Activated CD8-positive, alpha-beta T cell treated with anti-CD3 and anti-CD28 coated beads, Interleukin-2, amount 10 ng/mL, durations not matched to agents 7 days and 5 days (primary cell): ENCODE measurements around the gene C17orf75. TPM values are rescaled to one million over a fixed set of nuclear protein-coding genes. Genes with fewer than 3 reads are reported as not detected.
"Not testable (repeated sequence)": the region's sequence is repeated elsewhere in the genome, so short reads cannot be mapped to it uniquely, and the experiment has no call there.

Experiments
- ATAC-seq: fragments of 150-1000 bp; cut with Tn5 transposase; one replicate; pipeline ENCODE4 v1.10.0; 2021; ENCODE audit warnings: moderate library complexity
- CTCF ChIA-PET: fragments of 350-600 bp; sonication (Branson Sonifier 250); formaldehyde crosslinking; loops from one replicate; lab custom pipeline; 2021; ENCODE audit warnings: antibody characterized with exemption; lab: Charles Lee
- POLR2A ChIA-PET: fragments of 350-600 bp; sonication (Branson Sonifier 250); formaldehyde crosslinking; loops from one replicate; lab custom pipeline; 2021; ENCODE audit warnings: antibody characterized with exemption; lab: Charles Lee
- DNase-seq: peaks from one replicate; pipeline ENCODE4 v3.0.0-alpha.2; 2020
- H3K27ac Mint-ChIP-seq: one replicate; pipeline ENCODE4 v1.8.0; 2021; ENCODE audit warnings: mild to moderate bottlenecking, mixed read lengths
- H3K27me3 Mint-ChIP-seq: one replicate; pipeline ENCODE4 v1.8.0; 2021; ENCODE audit warnings: low read depth, mixed read lengths
- H3K36me3 Mint-ChIP-seq: one replicate; pipeline ENCODE4 v1.8.0; 2021; ENCODE audit warnings: low read depth, mixed read lengths
- H3K4me1 Mint-ChIP-seq: one replicate; pipeline ENCODE4 v1.8.0; 2021; ENCODE audit warnings: low read depth, mixed read lengths
- H3K4me3 Mint-ChIP-seq: one replicate; pipeline ENCODE4 v1.8.0; 2021; ENCODE audit warnings: mild to moderate bottlenecking, mixed read lengths
- H3K9me3 Mint-ChIP-seq: one replicate; pipeline ENCODE4 v1.8.0; 2022; ENCODE audit warnings: mixed read lengths; ENCODE audit not compliant: insufficient read depth
- total RNA-seq, 2 experiments: library from RNA; stranded (reverse); gene quantifications; one replicate each; pipeline ENCODE4 v1.2.3, GENCODE V29; 2021

The C17orf75 gene
- total RNA-seq, 2 experiments from 2014 or later: 29.0 to 34.0 TPM

DNA sequence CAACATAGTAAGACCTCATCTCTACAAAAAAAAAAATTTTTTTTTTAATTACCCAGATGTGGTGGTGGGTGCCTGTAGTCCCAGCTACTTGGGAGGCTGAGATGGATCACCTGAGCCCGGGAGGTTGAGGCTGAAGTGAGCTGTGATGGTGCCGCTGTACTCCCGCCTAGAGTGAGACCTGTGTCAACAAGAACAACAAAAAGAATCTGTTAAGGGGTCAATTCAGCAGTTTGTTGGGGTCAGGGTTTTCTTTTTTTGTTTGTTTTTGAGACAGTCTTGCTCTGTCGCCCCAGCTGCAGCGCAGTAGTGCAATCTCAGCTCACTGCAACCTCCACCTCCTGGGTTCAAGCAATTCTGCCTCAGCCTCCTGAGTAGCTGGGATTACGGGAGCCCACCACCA, 21.9 kb downstream of the C17orf75 start:
- ChIA-PET CTCF (interaction anchor here (0.6 to 6.9 kb wide), 15 partner anchors 12 to 180 kb away, joined by 3 to 69 read pairs (median 4); no protein-coding TSS in a partner anchor), POLR2A (interaction anchor here (0.7 kb wide), 1 partner anchor 22 kb away, joined by 3 read pairs; the partner anchor contains the start of gene C17orf75)
- H3K36me3 Mint-ChIP-seq, H3K9me3 Mint-ChIP-seq, ATAC-seq, DNase-seq, H3K4me3 Mint-ChIP-seq, H3K27ac Mint-ChIP-seq: not testable (repeated sequence)
- Mint-ChIP-seq H3K4me1 (peaks cover 45% of the 10 kb centered on the region), H3K27me3 (peaks cover 15% of the 10 kb centered on the region)

DNA sequence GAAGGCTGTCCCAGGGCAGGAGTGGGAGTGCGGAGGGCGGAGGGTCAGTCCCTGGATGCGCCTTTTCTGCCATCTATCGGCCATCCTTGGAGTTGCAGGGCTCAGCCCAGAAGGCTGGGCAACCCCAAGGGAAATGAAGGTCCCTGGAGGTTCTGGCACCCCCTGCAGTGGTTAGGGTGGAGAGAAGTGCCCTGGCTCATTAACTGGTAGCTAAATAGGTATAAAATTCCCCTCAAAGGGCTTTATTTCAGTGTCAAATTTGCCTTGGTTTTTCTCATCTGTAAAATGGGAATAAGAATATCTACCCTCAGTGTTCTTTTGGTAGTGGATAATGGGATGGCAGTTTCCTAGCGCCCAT, 22.4 kb downstream of the C17orf75 start:
- ChIA-PET POLR2A (interaction anchor here (0.7 kb wide), 1 partner anchor 23 kb away, joined by 3 read pairs; the partner anchor contains the start of gene C17orf75), CTCF (interaction anchor here (0.6 to 6.9 kb wide), 16 partner anchors 12 to 180 kb away, joined by 3 to 69 read pairs (median 4); no protein-coding TSS in a partner anchor)
- peaks cover 19% of the 10 kb centered on the region for H3K27me3 Mint-ChIP-seq
- H3K4me1 Mint-ChIP-seq: peaks cover 41% of the 10 kb centered on the region
- ATAC-seq (peak; percentile 91), DNase-seq (peak; percentile 84)
- H3K27ac Mint-ChIP-seq: peak overlapping the region; percentile 66
- H3K9me3 Mint-ChIP-seq: no peaks in the 10 kb centered on the region
- no peaks in the 10 kb centered on the region for H3K36me3 Mint-ChIP-seq
- H3K4me3 Mint-ChIP-seq: peak overlapping the region; percentile 73

GRCh38 chr17:32318071-32318470, 23.9 kb downstream of the C17orf75 start:
- CTCF ChIA-PET: interaction anchor here (0.8 to 6.9 kb wide), 6 partner anchors 14 to 177 kb away, joined by 3 to 69 read pairs (median 4); partner anchors contain the start of gene C17orf75
- Mint-ChIP-seq H3K27ac (no peak overlapping the region), H3K4me1 (peaks cover 27% of the 10 kb centered on the region), H3K36me3 (no peaks in the 10 kb centered on the region), H3K27me3 (peaks cover 19% of the 10 kb centered on the region), H3K4me3 (no peak overlapping the region), H3K9me3 (no peaks in the 10 kb centered on the region)
- POLR2A ChIA-PET: no interaction called here
- no peak for DNase-seq
- no peak for ATAC-seq

DNA sequence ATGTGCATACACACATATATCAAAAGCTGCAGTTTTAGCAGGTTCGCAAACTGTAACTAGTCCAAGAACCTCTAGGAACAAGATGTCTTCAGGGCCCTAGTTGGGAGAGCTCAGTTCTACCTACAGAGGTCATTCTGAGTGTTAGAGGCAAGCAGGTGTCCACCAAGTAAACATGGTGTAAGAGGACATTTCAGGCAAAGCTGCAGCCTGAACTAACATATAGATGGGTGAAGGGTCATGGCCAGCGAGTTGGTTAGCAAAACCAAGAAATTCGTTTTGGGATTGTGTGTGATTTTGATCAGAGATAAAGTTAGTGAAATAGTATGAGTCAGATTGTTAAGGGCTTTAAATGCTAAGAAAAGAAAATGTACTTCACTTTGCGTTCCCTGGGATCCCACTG, 24.6 kb downstream of the C17orf75 start:
- no peak for ATAC-seq
- ChIA-PET CTCF (interaction anchor here (0.9 to 3.0 kb wide), 5 partner anchors 13 to 114 kb away, joined by 3 to 17 read pairs (median 3); partner anchors contain the start of gene C17orf75), POLR2A (no interaction called here)
- Mint-ChIP-seq H3K27me3 (peaks cover 19% of the 10 kb centered on the region), H3K4me1 (peaks cover 22% of the 10 kb centered on the region), H3K4me3 (no peak overlapping the region), H3K27ac (no peak overlapping the region), H3K36me3 (no peaks in the 10 kb centered on the region), H3K9me3 (no peaks in the 10 kb centered on the region)
- no peak for DNase-seq

DNA sequence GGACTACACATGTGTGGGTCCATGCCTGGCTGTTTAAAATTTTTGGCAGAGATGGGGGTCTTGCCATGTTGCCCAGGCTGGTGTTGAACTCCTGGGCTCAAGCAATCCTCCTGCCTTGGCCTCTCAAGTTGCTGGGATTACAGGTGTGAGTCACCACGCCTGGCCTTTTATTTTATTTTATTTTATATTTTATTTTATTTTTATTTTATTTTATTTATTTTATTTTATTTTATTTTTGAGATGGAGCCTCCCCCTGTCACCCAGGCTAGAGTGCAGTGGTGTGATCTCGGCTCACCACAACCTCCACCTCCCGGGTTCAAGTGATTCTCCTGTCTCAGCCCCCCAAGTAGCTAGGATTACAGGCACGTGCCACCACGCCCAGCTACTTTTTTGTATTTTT, 25.3 kb downstream of the C17orf75 start:
- Mint-ChIP-seq H3K4me1 (peaks cover 20% of the 10 kb centered on the region), H3K27me3 (peaks cover 19% of the 10 kb centered on the region)
- H3K36me3 Mint-ChIP-seq, ATAC-seq, DNase-seq, H3K4me3 Mint-ChIP-seq, H3K27ac Mint-ChIP-seq, POLR2A ChIA-PET, H3K9me3 Mint-ChIP-seq: not testable (repeated sequence)
- CTCF ChIA-PET: interaction anchor here (0.9 to 2.0 kb wide), 4 partner anchors 14 to 113 kb away, joined by 3 to 7 read pairs (median 4); no protein-coding TSS in a partner anchor

- H3K27ac Mint-ChIP-seq: no peak overlapping the region
- POLR2A ChIA-PET: no interaction called here
- ATAC-seq: no peak
- H3K27me3 Mint-ChIP-seq: peaks cover 22% of the 10 kb centered on the region
- peaks cover 13% of the 10 kb centered on the region for H3K4me1 Mint-ChIP-seq
- no peak for DNase-seq
- H3K36me3 Mint-ChIP-seq: no peaks in the 10 kb centered on the region
- CTCF ChIA-PET: interaction anchor here (0.8 to 2.0 kb wide), 5 partner anchors 13 to 112 kb away, joined by 3 to 7 read pairs (median 4); no protein-coding TSS in a partner anchor
- no peak overlapping the region for H3K4me3 Mint-ChIP-seq
- no peaks in the 10 kb centered on the region for H3K9me3 Mint-ChIP-seq
These were observed 26.8 kb downstream of the C17orf75 start for GRCh38 chr17:32315171-32315570.

- no peaks in the 10 kb centered on the region for H3K36me3 Mint-ChIP-seq
- no peak for ATAC-seq
- no peak overlapping the region for H3K27ac Mint-ChIP-seq
- DNase-seq: no peak
- no peak overlapping the region for H3K4me3 Mint-ChIP-seq
- peaks cover 22% of the 10 kb centered on the region for H3K27me3 Mint-ChIP-seq
- POLR2A ChIA-PET: no interaction called here
- CTCF ChIA-PET: no interaction called here
- H3K9me3 Mint-ChIP-seq: no peaks in the 10 kb centered on the region
- peaks cover 11% of the 10 kb centered on the region for H3K4me1 Mint-ChIP-seq
These were observed 27.3 kb downstream of the C17orf75 start for GRCh38 chr17:32314636-32315035.

DNA sequence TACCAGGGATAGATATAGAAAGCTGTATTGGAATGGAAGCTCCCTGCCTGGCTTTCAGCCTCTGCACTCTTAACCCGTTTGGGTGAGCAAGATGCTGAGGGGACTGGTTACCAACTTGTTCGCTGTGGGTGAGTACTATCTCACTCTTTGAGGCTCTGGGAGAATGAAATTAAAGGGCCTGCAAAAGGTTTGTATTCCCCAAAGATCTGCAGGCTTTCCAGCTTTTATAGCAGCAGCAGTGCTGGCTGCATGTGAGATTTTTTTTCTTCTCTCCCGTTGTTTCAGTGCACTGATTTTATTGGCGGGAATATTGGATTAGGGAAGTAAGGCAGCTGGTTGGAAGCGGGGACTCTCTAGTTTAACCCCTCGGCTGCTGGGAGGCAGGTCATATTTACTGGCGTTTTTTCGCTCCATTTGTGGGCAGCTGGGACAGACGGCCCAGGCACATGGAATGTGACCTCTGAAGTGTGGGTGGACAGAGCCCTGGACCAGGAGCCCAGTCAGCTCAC, 30.9 kb downstream of the C17orf75 start:
- H3K27me3 Mint-ChIP-seq: peaks cover 24% of the 10 kb centered on the region
- no peak overlapping the region for H3K27ac Mint-ChIP-seq
- no peak overlapping the region for H3K4me3 Mint-ChIP-seq
- ChIA-PET POLR2A (interaction anchor here (1.2 kb wide), 1 partner anchor 24 kb away, joined by 3 read pairs; no protein-coding TSS in a partner anchor), CTCF (interaction anchor here (2.2 kb wide), 1 partner anchor 21 kb away, joined by 5 read pairs; no protein-coding TSS in a partner anchor)
- no peaks in the 10 kb centered on the region for H3K4me1 Mint-ChIP-seq
- ATAC-seq: no peak
- no peaks in the 10 kb centered on the region for H3K36me3 Mint-ChIP-seq
- no peak for DNase-seq
- no peaks in the 10 kb centered on the region for H3K9me3 Mint-ChIP-seq

DNA sequence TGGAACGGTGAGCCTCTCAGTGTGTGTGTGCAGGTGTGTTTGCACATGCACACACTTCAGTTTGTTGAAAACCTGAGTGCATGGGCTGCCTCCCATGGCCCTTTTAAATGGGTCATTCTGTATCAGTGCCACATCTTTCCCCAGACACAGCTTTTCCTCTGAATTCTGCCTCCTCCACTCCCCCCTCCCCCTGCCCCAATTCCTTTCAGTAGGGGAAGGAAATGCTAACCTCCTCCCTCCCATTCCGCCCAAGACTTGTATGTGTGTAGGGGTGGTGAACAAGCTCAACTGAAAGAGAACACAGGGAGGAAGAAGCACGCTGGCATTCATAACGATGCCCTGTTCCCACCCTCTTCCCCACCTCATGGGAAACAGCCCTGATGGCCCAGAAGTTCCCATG, 34.3 kb downstream of the C17orf75 start:
- no peak overlapping the region for H3K27ac Mint-ChIP-seq
- no peaks in the 10 kb centered on the region for H3K36me3 Mint-ChIP-seq
- POLR2A ChIA-PET: no interaction called here
- peaks cover 18% of the 10 kb centered on the region for H3K27me3 Mint-ChIP-seq
- no peaks in the 10 kb centered on the region for H3K4me1 Mint-ChIP-seq
- CTCF ChIA-PET: no interaction called here
- H3K4me3 Mint-ChIP-seq: no peak overlapping the region
- DNase-seq (no peak), ATAC-seq (no peak)
- H3K9me3 Mint-ChIP-seq: no peaks in the 10 kb centered on the region

DNA sequence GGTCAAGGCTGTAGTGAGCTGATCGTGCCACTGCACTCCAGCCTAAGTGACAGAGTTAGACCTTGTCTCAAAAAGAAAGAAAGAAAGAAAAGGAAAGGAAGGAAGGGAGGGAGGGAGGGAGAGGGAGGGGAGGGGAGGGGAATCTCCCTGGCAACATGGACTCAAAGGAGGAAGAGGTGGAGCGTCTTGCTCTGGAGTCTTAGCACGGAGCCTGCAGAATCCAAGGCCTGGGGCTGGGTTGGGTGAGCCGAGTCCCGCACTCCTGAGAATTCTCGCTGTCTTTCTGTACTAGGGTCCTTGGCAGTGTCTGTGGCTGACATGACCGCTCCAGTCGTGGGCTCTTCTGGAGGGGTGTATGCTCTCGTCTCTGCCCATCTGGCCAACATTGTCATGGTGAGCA, 36.9 kb downstream of the C17orf75 start:
- Mint-ChIP-seq H3K4me1 (no peaks in the 10 kb centered on the region), H3K27ac (no peak overlapping the region), H3K4me3 (no peak overlapping the region), H3K36me3 (no peaks in the 10 kb centered on the region), H3K27me3 (peaks cover 14% of the 10 kb centered on the region), H3K9me3 (no peaks in the 10 kb centered on the region)
- ChIA-PET POLR2A (no interaction called here), CTCF (no interaction called here)
- ATAC-seq (no peak), DNase-seq (no peak)

- CTCF ChIA-PET: no interaction called here
These were observed 38.1 kb downstream of the C17orf75 start for GRCh38 chr17:32303781-32304288.

More at GRCh38 chr17:32303781-32304288, 38.1 kb downstream of the C17orf75 start:
- POLR2A ChIA-PET: no interaction called here
- DNase-seq (no peak), ATAC-seq (no peak)
- H3K27me3 Mint-ChIP-seq: peaks cover 13% of the 10 kb centered on the region
- H3K27ac Mint-ChIP-seq: no peak overlapping the region
- H3K4me3 Mint-ChIP-seq: no peak overlapping the region
- no peaks in the 10 kb centered on the region for H3K4me1 Mint-ChIP-seq
- H3K36me3 Mint-ChIP-seq: no peaks in the 10 kb centered on the region
- no peaks in the 10 kb centered on the region for H3K9me3 Mint-ChIP-seq
